ENCODE data around the gene RGCC. TPM values are rescaled to one million over a fixed set of nuclear protein-coding genes. Genes with fewer than 3 reads are reported as not detected.

Gene RGCC
- total RNA-seq, 4 donors from 2014 or later, result 4.6 to 65.2 (median 10.8) TPM

GRCh38 chr13:41471785-41472184, 14.4 kb downstream of the RGCC start:
- Histone ChIP-seq H3K4me3 (no peak overlapping the region), H3K4me1 (no peaks in the 10 kb centered on the region), H3K36me3 (no peaks in the 10 kb centered on the region), H3K9me3 (no peaks in the 10 kb centered on the region), H3K27ac (no peak overlapping the region), H3K27me3 (no peaks in the 10 kb centered on the region)
- TF ChIP-seq, protein P1, sequence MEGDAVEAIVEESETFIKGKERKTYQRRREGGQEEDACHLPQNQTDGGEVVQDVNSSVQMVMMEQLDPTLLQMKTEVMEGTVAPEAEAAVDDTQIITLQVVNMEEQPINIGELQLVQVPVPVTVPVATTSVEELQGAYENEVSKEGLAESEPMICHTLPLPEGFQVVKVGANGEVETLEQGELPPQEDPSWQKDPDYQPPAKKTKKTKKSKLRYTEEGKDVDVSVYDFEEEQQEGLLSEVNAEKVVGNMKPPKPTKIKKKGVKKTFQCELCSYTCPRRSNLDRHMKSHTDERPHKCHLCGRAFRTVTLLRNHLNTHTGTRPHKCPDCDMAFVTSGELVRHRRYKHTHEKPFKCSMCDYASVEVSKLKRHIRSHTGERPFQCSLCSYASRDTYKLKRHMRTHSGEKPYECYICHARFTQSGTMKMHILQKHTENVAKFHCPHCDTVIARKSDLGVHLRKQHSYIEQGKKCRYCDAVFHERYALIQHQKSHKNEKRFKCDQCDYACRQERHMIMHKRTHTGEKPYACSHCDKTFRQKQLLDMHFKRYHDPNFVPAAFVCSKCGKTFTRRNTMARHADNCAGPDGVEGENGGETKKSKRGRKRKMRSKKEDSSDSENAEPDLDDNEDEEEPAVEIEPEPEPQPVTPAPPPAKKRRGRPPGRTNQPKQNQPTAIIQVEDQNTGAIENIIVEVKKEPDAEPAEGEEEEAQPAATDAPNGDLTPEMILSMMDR (IDR thresholded peaks at IDR 0.05), result no peak
- TF ChIP-seq POLR2A (IDR thresholded peaks at IDR 0.05), result no peak
- DNase-seq, result no peak

DNA sequence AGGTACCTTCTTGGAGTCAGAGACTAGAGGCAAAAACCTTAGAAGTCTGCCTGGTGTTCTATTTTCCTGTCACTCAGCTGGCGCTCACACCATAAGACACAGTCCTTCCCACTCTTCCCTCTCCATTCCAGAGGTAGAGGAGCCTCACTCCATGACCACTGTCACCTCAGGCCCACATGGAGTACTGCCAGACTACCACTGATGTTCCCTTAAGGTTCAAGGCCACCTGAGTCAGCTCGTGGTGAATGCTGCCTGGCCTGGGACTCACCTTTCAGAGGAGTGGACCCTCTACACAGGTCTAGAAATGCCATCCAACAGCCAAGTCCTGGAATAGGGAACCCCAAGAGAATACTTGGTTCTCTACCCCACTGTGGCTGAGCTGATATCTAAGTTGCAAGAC, 29.9 kb downstream of the RGCC start:
- Histone ChIP-seq H3K36me3 (no peaks in the 10 kb centered on the region), H3K9me3 (no peaks in the 10 kb centered on the region), H3K27me3 (no peaks in the 10 kb centered on the region), H3K27ac (no peak overlapping the region), H3K4me1 (peaks cover 0 to 7% (median 3%) of the 10 kb centered on the region in 4 donors), H3K4me3 (no peak overlapping the region)
- no peak for TF ChIP-seq POLR2A (IDR thresholded peaks at IDR 0.05)
- TF ChIP-seq, protein P1 (IDR thresholded peaks at IDR 0.05), result no peak
- DNase-seq, result no peak

DNA sequence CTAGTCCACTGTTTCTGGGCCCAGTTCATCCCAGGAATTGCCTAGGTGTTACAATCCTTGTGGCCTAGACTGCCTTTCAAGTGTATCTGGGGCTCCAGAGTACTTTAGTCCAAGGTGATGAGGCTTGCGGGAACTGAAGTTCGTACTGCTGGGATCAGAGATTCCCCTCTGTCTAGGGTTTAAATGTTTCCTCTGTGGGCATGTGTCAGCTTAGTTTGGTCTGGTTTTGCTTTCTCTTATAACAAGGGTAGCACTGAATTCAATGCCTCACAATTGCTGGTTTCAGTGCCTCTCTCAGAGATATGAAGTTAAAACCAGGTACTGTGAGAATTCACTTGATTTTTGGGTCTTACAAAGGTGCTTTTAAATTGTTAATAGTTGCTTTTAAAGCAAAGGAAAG, 30.8 kb downstream of the RGCC start:
- H3K9me3 ChIP-seq, result no peaks in the 10 kb centered on the region
- H3K4me1 ChIP-seq, result peaks cover 0 to 12% (median 4%) of the 10 kb centered on the region in 4 donors
- DNase-seq, result no peak
- no peaks in the 10 kb centered on the region for H3K27me3 ChIP-seq
- no peak for TF ChIP-seq POLR2A (IDR thresholded peaks at IDR 0.05)
- TF ChIP-seq, protein P1 (IDR thresholded peaks at IDR 0.05), result no peak
- no peak overlapping the region for H3K4me3 ChIP-seq
- no peak overlapping the region for H3K27ac ChIP-seq
- H3K36me3 ChIP-seq, result no peaks in the 10 kb centered on the region

- no peaks in the 10 kb centered on the region for H3K27me3 ChIP-seq
- H3K4me3 ChIP-seq, result no peak overlapping the region
- DNase-seq, result no peak
- no peak overlapping the region for H3K27ac ChIP-seq
- peaks cover 0 to 13% (median 6%) of the 10 kb centered on the region in 4 donors for H3K4me1 ChIP-seq
- TF ChIP-seq, protein P1 (IDR thresholded peaks at IDR 0.05), result no peak
- TF ChIP-seq POLR2A (IDR thresholded peaks at IDR 0.05), result no peak
- H3K9me3 ChIP-seq, result no peaks in the 10 kb centered on the region
- H3K36me3 ChIP-seq, result no peaks in the 10 kb centered on the region
Observed at GRCh38 chr13:41490371-41491015, 33.1 kb downstream of the RGCC start.

- no peak for TF ChIP-seq POLR2A (IDR thresholded peaks at IDR 0.05)
- TF ChIP-seq, protein P1 (IDR thresholded peaks at IDR 0.05), result no peak
- Histone ChIP-seq H3K27me3 (no peaks in the 10 kb centered on the region), H3K27ac (peak overlapping the region in 2 of 4 donors; percentile 61 to 77), H3K9me3 (no peaks in the 10 kb centered on the region), H3K4me1 (peaks cover 0 to 13% (median 6%) of the 10 kb centered on the region in 4 donors), H3K4me3 (no peak overlapping the region), H3K36me3 (no peaks in the 10 kb centered on the region)
- no peak for DNase-seq
Observed at GRCh38 chr13:41491436-41491835, 34.1 kb downstream of the RGCC start.

Data from Peyer's patch (tissue), 4 donors.